Skin epidermis (tissue), 12 donors: ENCODE measurements around the gene MED26.

ENCODE experiments used
- H3K27ac ChIP-seq, 21 experiments: fragments of 200-600 bp; sonication (generic) in 11 of 21; one replicate each; pipeline ENCODE4 v1.5.0; 2020; ENCODE audit warnings: mild to moderate bottlenecking in 3 of 21, inconsistent platforms in 2 of 21, moderate library complexity in 2 of 21
- H3K4me3 ChIP-seq, 7 experiments: fragments of 200-600 bp; sonication (generic) in 2 of 7; one replicate each; pipeline ENCODE4 v1.5.0; 2020; ENCODE audit warnings: inconsistent platforms in 2 of 7, mild to moderate bottlenecking in 2 of 7, moderate library complexity in 1 of 7

MED26 gene

GRCh38 chr19:16581145-16581970, 46.6 kb downstream of the MED26 start:
- peak overlapping the region in 14 of 21 experiments; percentile 4 to 80 (median 24) for H3K27ac ChIP-seq
- H3K4me3 ChIP-seq, result no peak overlapping the region

GRCh38 chr19:16579381-16579780, 48.6 kb downstream of the MED26 start:
- Histone ChIP-seq H3K4me3 (no peak overlapping the region), H3K27ac (peak overlapping the region in 3 of 21 experiments; percentile 7 to 20 (median 15))

- Histone ChIP-seq H3K4me3 (no peak overlapping the region), H3K27ac (no peak overlapping the region)
These were observed 50.4 kb downstream of the MED26 start for GRCh38 chr19:16577531-16577985.

- Histone ChIP-seq H3K27ac (no peak overlapping the region), H3K4me3 (no peak overlapping the region)
These were observed 51.1 kb downstream of the MED26 start for GRCh38 chr19:16576690-16577530.

GRCh38 chr19:16575861-16576689, 51.9 kb downstream of the MED26 start:
- Histone ChIP-seq H3K27ac (no peak overlapping the region), H3K4me3 (no peak overlapping the region)

GRCh38 chr19:16575282-16575681, 52.7 kb downstream of the MED26 start:
- H3K27ac ChIP-seq, result no peak overlapping the region
- no peak overlapping the region for H3K4me3 ChIP-seq

GRCh38 chr19:16573925-16574324, 54.1 kb downstream of the MED26 start:
- peak overlapping the region in 1 of 21 experiments; percentile 95 for H3K27ac ChIP-seq

GRCh38 chr19:16573296-16573695, 54.7 kb downstream of the MED26 start:
- Histone ChIP-seq H3K27ac (peak overlapping the region in 16 of 21 experiments; percentile 60 to 95 (median 91)), H3K4me3 (peak overlapping the region; percentile 67 to 97 (median 88))

More at GRCh38 chr19:16573925-16574324, 54.1 kb downstream of the MED26 start:
- H3K4me3 ChIP-seq, result peak overlapping the region in 1 of 7 experiments; percentile 97

- H3K27ac ChIP-seq, result peak within 1 kb of the TSS; percentile 74 to 95 (median 91)
- H3K4me3 ChIP-seq, result peak within 1 kb of the TSS; percentile 67 to 97 (median 89)
These were observed 55.4 kb downstream of the MED26 start, which contains the start of gene SLC35E1 for GRCh38 chr19:16572332-16573211. TSS of gene SLC35E1 (minus strand) at chr19:16572415. CDS start at chr19:16572364, 51 bp downstream.

- Histone ChIP-seq H3K27ac (peak overlapping the region; percentile 68 to 93 (median 84)), H3K4me3 (peak overlapping the region; percentile 67 to 97 (median 89))
These were observed 56.1 kb downstream of the MED26 start for GRCh38 chr19:16571822-16572331.

- Histone ChIP-seq H3K27ac (peak overlapping the region; percentile 68 to 93 (median 84)), H3K4me3 (peak overlapping the region; percentile 67 to 97 (median 89))
These were observed 56.7 kb downstream of the MED26 start for GRCh38 chr19:16571283-16571682.

GRCh38 chr19:16569609-16570320, 58.2 kb downstream of the MED26 start:
- H3K27ac ChIP-seq, result peak overlapping the region in 6 of 21 experiments; percentile 9 to 57 (median 21)
- H3K4me3 ChIP-seq, result no peak overlapping the region

- peak overlapping the region in 10 of 21 experiments; percentile 24 to 85 (median 60) for H3K27ac ChIP-seq
These were observed 61.3 kb downstream of the MED26 start for GRCh38 chr19:16566702-16567101.

GRCh38 chr19:16566161-16566560, 61.8 kb downstream of the MED26 start:
- H3K4me3 ChIP-seq, result no peak overlapping the region
- H3K27ac ChIP-seq, result peak overlapping the region in 14 of 21 experiments; percentile 21 to 85 (median 43)

More at GRCh38 chr19:16566702-16567101, 61.3 kb downstream of the MED26 start:
- no peak overlapping the region for H3K4me3 ChIP-seq

- Histone ChIP-seq H3K4me3 (no peak overlapping the region), H3K27ac (no peak overlapping the region)
These were observed 63.2 kb downstream of the MED26 start for GRCh38 chr19:16564842-16565241.

GRCh38 chr19:16562608-16563025, 65.4 kb downstream of the MED26 start:
- Histone ChIP-seq H3K27ac (no peak overlapping the region), H3K4me3 (no peak overlapping the region)

- no peak overlapping the region for H3K4me3 ChIP-seq
- H3K27ac ChIP-seq, result no peak overlapping the region
These were observed 66.6 kb downstream of the MED26 start for GRCh38 chr19:16561382-16561781.
